Coronary artery (tissue), 2 donors: ENCODE measurements around the gene IMPDH1.

Experiments used
- DNase-seq: peaks from one replicate; pipeline ENCODE4 v3.0.0-alpha.2; 2017; ENCODE audit warnings: low spot score
- H3K27ac ChIP-seq, 2 donors: fragments of 200-600 bp; sonication (generic); one replicate each; pipeline ENCODE4 v1.5.1; 2016 to 2019
- H3K4me3 ChIP-seq: fragments of 200-600 bp; sonication (generic); 2 replicates; pipeline ENCODE4 v1.5.1; 2016; ENCODE audit warnings: mild to moderate bottlenecking, moderate library complexity
- TF ChIP-seq, protein P1 (sequence below): fragments of 200-600 bp; sonication (generic); IDR thresholded peaks from one replicate; pipeline ENCODE4 v1.5.1; 2019; ENCODE audit warnings: antibody characterized with exemption

The IMPDH1 gene

GRCh38 chr7:128380483-128381106 lies 29.2 kb downstream of the IMPDH1 start:
- no peak overlapping the region for H3K4me3 ChIP-seq
- DNase-seq: no peak
- TF ChIP-seq, protein P1, sequence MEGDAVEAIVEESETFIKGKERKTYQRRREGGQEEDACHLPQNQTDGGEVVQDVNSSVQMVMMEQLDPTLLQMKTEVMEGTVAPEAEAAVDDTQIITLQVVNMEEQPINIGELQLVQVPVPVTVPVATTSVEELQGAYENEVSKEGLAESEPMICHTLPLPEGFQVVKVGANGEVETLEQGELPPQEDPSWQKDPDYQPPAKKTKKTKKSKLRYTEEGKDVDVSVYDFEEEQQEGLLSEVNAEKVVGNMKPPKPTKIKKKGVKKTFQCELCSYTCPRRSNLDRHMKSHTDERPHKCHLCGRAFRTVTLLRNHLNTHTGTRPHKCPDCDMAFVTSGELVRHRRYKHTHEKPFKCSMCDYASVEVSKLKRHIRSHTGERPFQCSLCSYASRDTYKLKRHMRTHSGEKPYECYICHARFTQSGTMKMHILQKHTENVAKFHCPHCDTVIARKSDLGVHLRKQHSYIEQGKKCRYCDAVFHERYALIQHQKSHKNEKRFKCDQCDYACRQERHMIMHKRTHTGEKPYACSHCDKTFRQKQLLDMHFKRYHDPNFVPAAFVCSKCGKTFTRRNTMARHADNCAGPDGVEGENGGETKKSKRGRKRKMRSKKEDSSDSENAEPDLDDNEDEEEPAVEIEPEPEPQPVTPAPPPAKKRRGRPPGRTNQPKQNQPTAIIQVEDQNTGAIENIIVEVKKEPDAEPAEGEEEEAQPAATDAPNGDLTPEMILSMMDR: no peak
- H3K27ac ChIP-seq: no peak overlapping the region

DNA sequence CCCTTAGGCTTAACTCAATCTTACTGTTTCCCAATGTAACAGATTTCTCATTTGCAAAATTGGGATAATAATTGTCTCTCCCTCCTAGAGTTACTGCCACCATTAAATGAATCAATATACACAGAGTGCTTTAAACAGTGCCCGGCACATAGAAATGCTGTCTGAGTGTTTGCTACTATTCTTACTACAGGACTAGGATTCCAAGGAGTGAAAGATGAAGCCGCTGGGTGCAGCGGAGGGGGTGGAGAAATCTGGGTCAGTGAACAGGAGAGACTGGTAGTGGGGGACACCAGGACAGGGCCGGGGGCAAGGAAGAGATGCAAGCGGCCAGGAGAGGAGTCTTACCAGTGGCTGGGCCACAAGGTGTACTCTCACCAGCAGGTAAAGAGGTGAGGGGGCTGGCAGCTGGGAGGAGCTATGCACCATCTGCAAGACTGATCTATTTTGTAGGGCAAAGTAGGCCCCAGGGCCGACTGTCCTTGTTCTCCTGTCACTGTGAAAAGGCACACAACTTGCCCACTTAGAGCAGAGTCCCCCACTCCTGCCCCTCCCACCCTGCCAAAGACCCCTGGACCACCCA lies 29.8 kb downstream of the IMPDH1 start:
- TF ChIP-seq, protein P1: no peak
- Histone ChIP-seq H3K27ac (no peak overlapping the region), H3K4me3 (no peak overlapping the region)
- no peak for DNase-seq

DNA sequence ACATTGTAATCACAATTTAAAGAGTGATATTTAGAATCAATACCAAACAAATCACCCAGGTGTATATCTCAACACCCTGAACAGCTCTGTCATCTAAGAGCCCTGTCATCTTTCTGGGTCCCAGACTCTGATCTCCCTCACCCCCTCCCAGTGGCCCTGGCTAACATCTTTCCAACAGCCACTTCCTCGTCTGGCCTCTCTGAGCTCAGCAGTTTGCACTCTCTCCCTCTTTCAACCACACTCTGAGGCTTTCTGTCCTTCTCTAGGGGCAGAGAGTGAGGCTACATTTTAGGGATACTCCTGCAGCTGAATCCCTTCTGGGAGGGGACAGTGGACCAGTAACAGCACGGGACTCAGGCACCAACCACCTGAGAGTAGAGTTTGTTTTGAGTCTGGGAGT lies 31.1 kb downstream of the IMPDH1 start:
- DNase-seq: no peak
- H3K4me3 ChIP-seq: no peak overlapping the region
- TF ChIP-seq, protein P1: no peak
- no peak overlapping the region for H3K27ac ChIP-seq

- Histone ChIP-seq H3K4me3 (no peak overlapping the region), H3K27ac (no peak overlapping the region)
- TF ChIP-seq, protein P1: no peak
- DNase-seq: no peak
Observed at GRCh38 chr7:128376077-128376476, 33.7 kb downstream of the IMPDH1 start.

- Histone ChIP-seq H3K27ac (no peak overlapping the region), H3K4me3 (no peak overlapping the region)
- TF ChIP-seq, protein P1: no peak
- no peak for DNase-seq
Observed at GRCh38 chr7:128374041-128374440, 35.7 kb downstream of the IMPDH1 start.

DNA sequence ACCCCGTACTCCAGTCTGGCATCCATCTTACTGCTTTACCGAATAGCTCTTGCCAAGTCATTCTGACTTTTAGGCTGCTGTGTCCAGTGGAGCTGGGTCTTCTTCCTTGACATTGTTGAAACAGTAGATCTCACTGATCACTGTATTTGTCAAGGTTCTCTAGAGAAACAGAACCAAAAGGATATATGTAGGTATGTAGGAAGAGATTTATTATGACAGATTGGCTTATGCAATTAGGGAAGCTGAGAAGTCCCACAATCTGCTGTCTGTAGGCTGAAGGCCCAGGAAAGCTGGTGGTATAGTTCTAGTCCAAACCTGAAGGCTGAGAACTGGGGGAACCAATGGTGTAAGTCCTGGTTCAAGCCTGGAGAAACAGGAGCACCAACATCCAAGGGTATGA lies 36.2 kb downstream of the IMPDH1 start:
- TF ChIP-seq, protein P1: no peak
- no peak overlapping the region for H3K27ac ChIP-seq
- DNase-seq: no peak

GRCh38 chr7:128370491-128370890 lies 39.3 kb downstream of the IMPDH1 start:
- no peak for DNase-seq
- Histone ChIP-seq H3K4me3 (no peak overlapping the region), H3K27ac (no peak overlapping the region)
- TF ChIP-seq, protein P1: no peak

More for the DNA sequence above, 36.2 kb downstream of the IMPDH1 start:
- no peak overlapping the region for H3K4me3 ChIP-seq
